NCI-H69 (cell line): ENCODE results near the gene ERFE.
"Not testable (repeated sequence)": the region's sequence is repeated elsewhere in the genome, so short reads cannot be mapped to it uniquely, and the experiment has no call there.

Experiments used
- DNase-seq: peaks from one replicate; lab custom pipeline; 2025; lab: John Stamatoyannopoulos, UW

The ERFE gene

GRCh38 chr2:238158509-238159070, at the start of gene ERFE:
Gene ERFE, plus strand, starts transcription at chr2:238158970. Its CDS starts 38 bp downstream, at chr2:238159008.
- DNase-seq = peak; percentile 67

- no peak for DNase-seq
Measured at GRCh38 chr2:238113611-238114010, 45.2 kb upstream of the ERFE start.

- DNase-seq = no peak
Measured at GRCh38 chr2:238114331-238114841, 44.4 kb upstream of the ERFE start.

GRCh38 chr2:238114851-238115660, 43.7 kb upstream of the ERFE start:
- peak; percentile 59 for DNase-seq

GRCh38 chr2:238115709-238116108, 43.1 kb upstream of the ERFE start:
- DNase-seq = not testable (repeated sequence)

- no peak for DNase-seq
Measured at GRCh38 chr2:238116298-238117198, 42.2 kb upstream of the ERFE start.

- DNase-seq = no peak
Measured at GRCh38 chr2:238117199-238118154, 41.3 kb upstream of the ERFE start.

- DNase-seq = peak; percentile 30
Measured at GRCh38 chr2:238119756-238120462, 38.9 kb upstream of the ERFE start.

GRCh38 chr2:238120463-238121298, 38.1 kb upstream of the ERFE start:
- DNase-seq = peak; percentile 9

GRCh38 chr2:238121511-238122286, 37.1 kb upstream of the ERFE start:
- DNase-seq = no peak

- no peak for DNase-seq
Measured at GRCh38 chr2:238122287-238123217, 36.2 kb upstream of the ERFE start.

GRCh38 chr2:238123218-238123971, 35.4 kb upstream of the ERFE start:
- no peak for DNase-seq

- DNase-seq = no peak
Measured at GRCh38 chr2:238123991-238124470, 34.7 kb upstream of the ERFE start.

GRCh38 chr2:238124488-238125126, 34.2 kb upstream of the ERFE start:
- no peak for DNase-seq

- no peak for DNase-seq
Measured at GRCh38 chr2:238125127-238125885, 33.5 kb upstream of the ERFE start.

GRCh38 chr2:238126338-238126737, 32.4 kb upstream of the ERFE start:
- DNase-seq = no peak
